Suppressor macrophage treated with lipopolysaccharide for 1 hour (primary cell): ENCODE measurements around the gene ALDH6A1.

ENCODE experiments used
- DNase-seq, 3 donors: peaks; one replicate each; pipeline ENCODE4 v3.0.0-alpha.2; 2020 to 2022

The ALDH6A1 gene

GRCh38 chr14:74048281-74048680 lies 36.0 kb downstream of the ALDH6A1 start:
- DNase-seq, result no peak

GRCh38 chr14:74045522-74045921 lies 38.7 kb downstream of the ALDH6A1 start:
- DNase-seq, result no peak

- no peak for DNase-seq
Measured at GRCh38 chr14:74042296-74042695, 42.0 kb downstream of the ALDH6A1 start.

DNA sequence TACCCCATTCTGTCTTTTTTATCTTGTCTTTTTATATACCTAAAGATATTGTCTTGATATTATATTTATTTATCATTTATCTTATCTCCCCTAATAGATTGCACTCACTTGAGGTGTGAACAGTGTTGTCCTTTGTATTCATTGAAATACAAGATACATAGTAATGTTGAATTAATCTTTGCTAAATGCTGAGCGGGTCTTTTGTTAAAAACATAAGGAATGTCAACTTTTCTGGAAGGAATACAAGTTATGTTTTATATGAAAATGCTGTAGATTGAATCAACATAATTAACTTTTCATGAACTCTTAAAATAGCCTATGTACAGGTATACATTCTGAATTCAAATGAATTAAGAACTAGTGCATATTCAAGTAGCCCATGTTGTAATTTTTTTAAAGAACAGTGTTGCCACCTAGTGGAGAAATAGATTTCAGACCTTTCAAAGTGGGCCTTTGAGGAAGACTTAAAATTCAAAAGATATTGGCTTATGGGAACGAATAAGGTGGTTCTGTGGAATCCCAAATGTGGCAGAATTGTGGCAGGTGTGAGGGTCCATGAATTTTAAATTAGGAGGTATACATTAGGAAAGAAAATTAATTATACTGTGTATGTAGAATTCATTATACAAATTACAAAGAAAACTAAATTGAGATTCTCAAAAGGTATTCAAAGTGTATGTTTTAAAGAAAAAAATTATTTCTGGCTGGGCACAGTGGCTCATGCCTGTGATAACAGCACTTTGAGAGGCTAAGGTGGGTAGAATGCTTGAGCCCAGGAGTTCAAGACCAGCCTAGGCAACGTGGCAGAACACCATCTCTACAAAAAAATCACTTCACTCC lies 46.0 kb downstream of the ALDH6A1 start:
- peak; percentile 48 to 80 (median 73) for DNase-seq

- DNase-seq, result no peak
Measured at GRCh38 chr14:74035556-74035955, 48.7 kb downstream of the ALDH6A1 start.

DNA sequence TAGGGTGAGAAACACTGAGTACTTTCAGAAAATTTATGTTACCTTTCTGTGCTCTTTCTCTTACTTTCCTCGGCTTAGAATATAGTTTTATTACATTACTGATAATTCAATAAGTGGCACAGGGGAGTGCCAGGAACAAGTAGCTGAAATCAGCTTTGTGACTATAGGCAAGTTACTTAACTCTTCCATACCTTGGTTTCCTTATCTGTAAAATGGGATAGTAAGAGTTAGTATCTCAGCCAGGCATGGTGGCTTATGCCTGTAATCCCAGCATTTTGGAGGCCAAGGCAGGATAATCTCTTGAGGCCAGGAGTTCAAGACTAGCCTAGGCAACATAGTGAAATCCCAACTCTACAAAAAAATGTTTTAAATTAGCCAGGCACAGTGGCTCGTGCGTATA lies 49.7 kb downstream of the ALDH6A1 start:
- DNase-seq, result no peak

- DNase-seq, result no peak
Measured at GRCh38 chr14:74029136-74029535, 55.1 kb downstream of the ALDH6A1 start.

DNA sequence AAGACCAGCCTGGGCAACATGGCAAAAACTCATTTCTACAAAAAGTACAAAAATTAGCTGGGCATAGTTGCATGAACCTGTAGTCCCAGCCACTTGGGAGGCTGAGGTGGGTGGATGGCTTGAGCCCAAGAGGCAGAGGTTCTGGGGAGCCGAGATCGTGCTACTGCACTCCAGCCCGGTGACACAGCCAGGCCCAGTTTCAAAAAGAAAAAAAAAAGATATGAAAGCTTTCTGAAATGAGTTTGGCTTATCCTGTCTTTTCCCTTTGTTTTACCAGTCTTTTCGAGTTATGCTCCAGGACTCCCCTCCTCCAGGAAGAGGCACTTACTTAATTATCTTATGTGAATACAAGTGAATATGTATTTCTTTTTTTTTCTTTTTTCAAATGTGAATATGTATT lies 61.9 kb downstream of the ALDH6A1 start:
- DNase-seq, result no peak

- peak in 2 of 3 donors; percentile 14 to 20 for DNase-seq
Measured at GRCh38 chr14:74019408-74020137, 64.7 kb downstream of the ALDH6A1 start.

DNA sequence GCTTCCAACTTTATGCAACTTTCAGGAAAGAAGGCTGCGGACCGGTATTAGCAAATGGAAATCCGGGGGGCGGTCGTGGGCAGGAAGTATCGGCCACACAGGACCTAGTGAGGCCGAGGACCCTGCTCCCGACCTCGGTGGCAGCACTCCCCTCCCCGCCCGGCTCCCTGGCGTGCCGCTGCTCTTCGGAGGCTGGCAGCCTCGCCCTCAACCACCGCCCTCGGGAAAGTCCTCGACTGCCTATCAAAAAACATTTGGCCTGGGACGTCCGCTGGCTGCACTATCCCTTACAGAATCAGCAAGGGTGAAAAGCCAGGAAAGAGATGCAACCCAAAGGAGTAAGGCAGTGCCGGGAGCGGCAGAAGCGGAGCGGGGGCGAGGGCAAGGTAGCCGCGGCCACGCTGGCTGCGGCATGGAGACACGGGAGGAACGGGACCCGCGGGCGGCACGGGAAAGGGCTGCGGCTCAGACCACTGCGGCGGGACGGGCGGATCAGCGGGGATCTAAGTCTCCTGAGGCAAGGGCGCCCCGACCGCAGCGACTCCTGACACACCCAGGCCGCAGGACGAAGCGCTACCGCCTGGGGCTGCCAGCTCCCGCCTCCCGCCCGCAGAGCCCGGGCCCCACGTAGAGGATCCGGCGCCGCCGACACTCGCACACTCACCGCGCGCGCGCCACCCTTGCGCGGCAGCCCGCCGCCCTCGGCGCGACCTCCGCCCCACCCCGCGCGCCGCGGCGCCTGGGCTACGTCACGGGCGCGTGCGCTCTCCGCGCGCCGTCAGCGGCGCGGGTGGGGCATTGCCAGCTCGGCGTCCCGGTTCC lies 65.5 kb downstream of the ALDH6A1 start, which contains the start of the genes BBOF1 and ENTPD5:
TSS of gene BBOF1 (plus strand) at position 764 of the 822 bp plus-strand sequence. CDS start 130 bp downstream, outside the sequence.
TSS of gene ENTPD5 (minus strand) at position 703 of the 822 bp plus-strand sequence. CDS start 31,186 bp downstream, outside the sequence.
- peak; percentile 93 to 98 (median 96) for DNase-seq

GRCh38 chr14:74018174-74018585 lies 66.1 kb downstream of the ALDH6A1 start:
- DNase-seq, result peak; percentile 49 to 75 (median 54)

GRCh38 chr14:74015963-74016362 lies 68.3 kb downstream of the ALDH6A1 start:
- DNase-seq, result peak in 1 of 3 donors; percentile 25

GRCh38 chr14:74015176-74015575 lies 69.1 kb downstream of the ALDH6A1 start:
- DNase-seq, result peak in 1 of 3 donors; percentile 10

DNA sequence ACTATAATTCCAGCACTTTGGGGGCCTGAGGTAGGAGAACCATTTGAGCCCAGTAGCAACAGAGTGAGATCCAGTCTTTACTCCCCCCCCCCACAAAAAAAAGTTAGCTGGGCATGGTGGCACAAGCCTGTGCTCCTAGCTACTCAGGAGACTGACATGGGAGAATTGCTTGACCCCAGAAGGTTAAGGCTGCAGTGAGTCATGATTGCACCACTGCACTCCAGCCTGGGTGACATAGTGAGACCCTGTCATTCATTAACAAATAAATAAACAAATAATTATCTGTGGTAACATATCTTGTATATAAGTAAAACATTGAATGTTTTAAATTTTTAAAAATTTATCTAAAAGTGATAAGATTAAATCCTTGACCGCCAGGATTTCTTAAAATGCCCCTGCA lies 70.0 kb downstream of the ALDH6A1 start:
- DNase-seq, result peak in 1 of 3 donors; percentile 19

DNA sequence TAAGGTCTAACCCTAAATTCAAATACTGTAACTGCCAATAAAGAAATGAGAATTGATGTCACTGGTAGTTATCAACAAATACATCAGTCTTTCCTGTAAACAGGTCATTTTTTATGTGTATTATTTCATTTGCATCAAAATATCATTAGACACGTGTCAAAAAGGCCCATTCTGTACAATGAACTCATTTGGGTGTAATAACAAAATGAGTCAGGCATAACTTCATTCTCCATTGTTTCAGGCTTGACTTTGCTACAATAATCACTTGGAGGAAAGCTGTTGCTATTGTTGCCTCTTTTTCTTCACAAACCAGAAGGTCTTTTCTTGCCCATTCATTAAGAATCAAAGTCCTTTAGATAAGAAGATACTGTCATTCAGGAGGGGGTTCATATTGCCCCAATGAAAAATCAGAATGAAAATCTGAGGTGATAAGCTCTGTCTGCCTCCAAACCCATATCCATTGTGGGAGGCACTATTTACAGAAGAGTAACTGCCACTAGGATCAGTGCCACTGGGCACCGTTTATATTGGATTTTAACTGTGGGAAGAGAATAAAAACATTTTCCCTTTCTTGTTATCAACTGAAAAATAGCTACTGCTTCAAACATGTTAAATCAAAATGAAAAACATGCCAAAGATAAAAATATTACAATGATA lies 75.3 kb downstream of the ALDH6A1 start:
- no peak for DNase-seq
